Stimulated activated naive CD8-positive, alpha-beta T cell treated with anti-CD3 and anti-CD28 coated beads, Interleukin-15, Interleukin-2, amounts not matched to agents 100 ng/mL and 50 ng/mL, for 24 hours (primary cell): ENCODE data around the gene ZFAND4.
"Not testable (repeated sequence)": the region's sequence is repeated elsewhere in the genome, so short reads cannot be mapped to it uniquely, and the experiment has no call there.

Experiments
- H3K27ac Mint-ChIP-seq: one replicate; pipeline ENCODE4 v1.8.0; 2021; ENCODE audit warnings: mild to moderate bottlenecking, mixed read lengths
- H3K27me3 Mint-ChIP-seq: one replicate; pipeline ENCODE4 v1.8.0; 2021; ENCODE audit warnings: mixed read lengths
- H3K36me3 Mint-ChIP-seq: one replicate; pipeline ENCODE4 v1.8.0; 2021; ENCODE audit warnings: low read depth, mixed read lengths
- H3K4me1 Mint-ChIP-seq: one replicate; pipeline ENCODE4 v1.8.0; 2021; ENCODE audit warnings: low read depth, mixed read lengths
- H3K4me3 Mint-ChIP-seq: one replicate; pipeline ENCODE4 v1.8.0; 2021; ENCODE audit warnings: mild to moderate bottlenecking, mixed read lengths
- H3K9me3 Mint-ChIP-seq: one replicate; pipeline ENCODE4 v1.8.0; 2021; ENCODE audit warnings: mixed read lengths

ZFAND4 gene

GRCh38 chr10:45654753-45655141, 17.8 kb downstream of the ZFAND4 start:
- H3K27ac Mint-ChIP-seq, H3K9me3 Mint-ChIP-seq, H3K4me3 Mint-ChIP-seq, H3K27me3 Mint-ChIP-seq: not testable (repeated sequence)
- peaks cover 42% of the 10 kb centered on the region for H3K4me1 Mint-ChIP-seq
- H3K36me3 Mint-ChIP-seq = peaks cover 42% of the 10 kb centered on the region

- peaks cover 42% of the 10 kb centered on the region for H3K4me1 Mint-ChIP-seq
- H3K36me3 Mint-ChIP-seq = peaks cover 30% of the 10 kb centered on the region
- H3K9me3 Mint-ChIP-seq = no peaks in the 10 kb centered on the region
- no peak overlapping the region for H3K27ac Mint-ChIP-seq
- H3K27me3 Mint-ChIP-seq = no peaks in the 10 kb centered on the region
- H3K4me3 Mint-ChIP-seq = no peak overlapping the region
These were observed 19.1 kb downstream of the ZFAND4 start for GRCh38 chr10:45653454-45653853.

GRCh38 chr10:45652511-45652910, 20.1 kb downstream of the ZFAND4 start:
- Mint-ChIP-seq H3K27ac (no peak overlapping the region), H3K4me3 (no peak overlapping the region), H3K27me3 (no peaks in the 10 kb centered on the region)

GRCh38 chr10:45649296-45649695, 23.3 kb downstream of the ZFAND4 start:
- Mint-ChIP-seq H3K36me3 (peaks cover 26% of the 10 kb centered on the region), H3K4me3 (no peak overlapping the region), H3K27me3 (no peaks in the 10 kb centered on the region), H3K4me1 (peaks cover 11% of the 10 kb centered on the region), H3K9me3 (no peaks in the 10 kb centered on the region), H3K27ac (no peak overlapping the region)

More at GRCh38 chr10:45652511-45652910, 20.1 kb downstream of the ZFAND4 start:
- Mint-ChIP-seq H3K36me3 (peaks cover 33% of the 10 kb centered on the region), H3K9me3 (no peaks in the 10 kb centered on the region), H3K4me1 (peaks cover 38% of the 10 kb centered on the region)

- H3K4me1 Mint-ChIP-seq = no peaks in the 10 kb centered on the region
- peaks cover 24% of the 10 kb centered on the region for H3K36me3 Mint-ChIP-seq
- H3K27me3 Mint-ChIP-seq = no peaks in the 10 kb centered on the region
- no peak overlapping the region for H3K4me3 Mint-ChIP-seq
- no peak overlapping the region for H3K27ac Mint-ChIP-seq
- no peaks in the 10 kb centered on the region for H3K9me3 Mint-ChIP-seq
These were observed 25.5 kb downstream of the ZFAND4 start for GRCh38 chr10:45647118-45647517.

GRCh38 chr10:45646384-45647050, 26.1 kb downstream of the ZFAND4 start:
- no peaks in the 10 kb centered on the region for H3K4me1 Mint-ChIP-seq

GRCh38 chr10:45644527-45644926, 28.0 kb downstream of the ZFAND4 start:
- H3K4me3 Mint-ChIP-seq = no peak overlapping the region
- H3K4me1 Mint-ChIP-seq = no peaks in the 10 kb centered on the region
- peaks cover 24% of the 10 kb centered on the region for H3K36me3 Mint-ChIP-seq
- H3K27me3 Mint-ChIP-seq = no peaks in the 10 kb centered on the region
- no peak overlapping the region for H3K27ac Mint-ChIP-seq
- no peaks in the 10 kb centered on the region for H3K9me3 Mint-ChIP-seq

More at GRCh38 chr10:45646384-45647050, 26.1 kb downstream of the ZFAND4 start:
- H3K4me3 Mint-ChIP-seq = no peak overlapping the region
- peaks cover 24% of the 10 kb centered on the region for H3K36me3 Mint-ChIP-seq
- H3K27me3 Mint-ChIP-seq = no peaks in the 10 kb centered on the region
- H3K27ac Mint-ChIP-seq = no peak overlapping the region
- no peaks in the 10 kb centered on the region for H3K9me3 Mint-ChIP-seq

- H3K4me1 Mint-ChIP-seq = no peaks in the 10 kb centered on the region
These were observed 31.6 kb downstream of the ZFAND4 start for GRCh38 chr10:45640941-45641340.

GRCh38 chr10:45640049-45640448, 32.5 kb downstream of the ZFAND4 start:
- no peak overlapping the region for H3K4me3 Mint-ChIP-seq
- no peak overlapping the region for H3K27ac Mint-ChIP-seq
- no peaks in the 10 kb centered on the region for H3K9me3 Mint-ChIP-seq
- peaks cover 35% of the 10 kb centered on the region for H3K36me3 Mint-ChIP-seq
- H3K4me1 Mint-ChIP-seq = no peaks in the 10 kb centered on the region
- H3K27me3 Mint-ChIP-seq = no peaks in the 10 kb centered on the region

More at GRCh38 chr10:45640941-45641340, 31.6 kb downstream of the ZFAND4 start:
- Mint-ChIP-seq H3K27me3 (no peaks in the 10 kb centered on the region), H3K36me3 (peaks cover 29% of the 10 kb centered on the region), H3K27ac (no peak overlapping the region), H3K9me3 (no peaks in the 10 kb centered on the region), H3K4me3 (no peak overlapping the region)

- Mint-ChIP-seq H3K9me3 (no peaks in the 10 kb centered on the region), H3K4me3 (no peak overlapping the region), H3K4me1 (no peaks in the 10 kb centered on the region), H3K36me3 (peaks cover 29% of the 10 kb centered on the region), H3K27ac (no peak overlapping the region), H3K27me3 (no peaks in the 10 kb centered on the region)
These were observed 45.0 kb downstream of the ZFAND4 start for GRCh38 chr10:45627412-45628048.

GRCh38 chr10:45625879-45626278, 46.7 kb downstream of the ZFAND4 start:
- Mint-ChIP-seq H3K27me3 (no peaks in the 10 kb centered on the region), H3K4me3 (no peak overlapping the region), H3K27ac (no peak overlapping the region), H3K36me3 (peaks cover 33% of the 10 kb centered on the region), H3K9me3 (no peaks in the 10 kb centered on the region), H3K4me1 (no peaks in the 10 kb centered on the region)

GRCh38 chr10:45624724-45625123, 47.8 kb downstream of the ZFAND4 start:
- Mint-ChIP-seq H3K4me3 (no peak overlapping the region), H3K4me1 (no peaks in the 10 kb centered on the region), H3K9me3 (no peaks in the 10 kb centered on the region), H3K27ac (no peak overlapping the region), H3K36me3 (peaks cover 35% of the 10 kb centered on the region), H3K27me3 (no peaks in the 10 kb centered on the region)

- Mint-ChIP-seq H3K27me3 (no peaks in the 10 kb centered on the region), H3K36me3 (peaks cover 32% of the 10 kb centered on the region), H3K9me3 (no peaks in the 10 kb centered on the region), H3K4me1 (no peaks in the 10 kb centered on the region), H3K4me3 (no peak overlapping the region), H3K27ac (no peak overlapping the region)
These were observed 57.7 kb downstream of the ZFAND4 start for GRCh38 chr10:45614869-45615268.

GRCh38 chr10:45612741-45613140, 59.8 kb downstream of the ZFAND4 start:
- Mint-ChIP-seq H3K9me3 (no peaks in the 10 kb centered on the region), H3K36me3 (peaks cover 32% of the 10 kb centered on the region), H3K4me3 (no peak overlapping the region), H3K4me1 (no peaks in the 10 kb centered on the region), H3K27me3 (no peaks in the 10 kb centered on the region), H3K27ac (no peak overlapping the region)

- Mint-ChIP-seq H3K36me3 (peaks cover 15% of the 10 kb centered on the region), H3K4me1 (no peaks in the 10 kb centered on the region), H3K4me3 (no peak overlapping the region), H3K27me3 (no peaks in the 10 kb centered on the region), H3K27ac (no peak overlapping the region), H3K9me3 (no peaks in the 10 kb centered on the region)
These were observed 64.5 kb downstream of the ZFAND4 start for GRCh38 chr10:45608052-45608451.

GRCh38 chr10:45607276-45607675, 65.3 kb downstream of the ZFAND4 start:
- H3K4me1 Mint-ChIP-seq = no peaks in the 10 kb centered on the region
- no peak overlapping the region for H3K4me3 Mint-ChIP-seq
- peaks cover 12% of the 10 kb centered on the region for H3K36me3 Mint-ChIP-seq
- no peaks in the 10 kb centered on the region for H3K9me3 Mint-ChIP-seq
- no peaks in the 10 kb centered on the region for H3K27me3 Mint-ChIP-seq
- no peak overlapping the region for H3K27ac Mint-ChIP-seq
